ENCODE data around the gene C1QC.
"Not testable (repeated sequence)": the region's sequence is repeated elsewhere in the genome, so short reads cannot be mapped to it uniquely, and the experiment has no call there.

C1QC gene

GRCh38 chr1:22665752-22666151 lies 22.3 kb downstream of the C1QC start:
- no peak overlapping the region for H2AFZ ChIP-seq
- no peaks in the 10 kb centered on the region for H3K79me2 ChIP-seq
- H3K9ac ChIP-seq, result no peak overlapping the region
- H3K4me2 ChIP-seq (ENCODE audit: low read length), result no peak overlapping the region
- TF ChIP-seq, protein P1, sequence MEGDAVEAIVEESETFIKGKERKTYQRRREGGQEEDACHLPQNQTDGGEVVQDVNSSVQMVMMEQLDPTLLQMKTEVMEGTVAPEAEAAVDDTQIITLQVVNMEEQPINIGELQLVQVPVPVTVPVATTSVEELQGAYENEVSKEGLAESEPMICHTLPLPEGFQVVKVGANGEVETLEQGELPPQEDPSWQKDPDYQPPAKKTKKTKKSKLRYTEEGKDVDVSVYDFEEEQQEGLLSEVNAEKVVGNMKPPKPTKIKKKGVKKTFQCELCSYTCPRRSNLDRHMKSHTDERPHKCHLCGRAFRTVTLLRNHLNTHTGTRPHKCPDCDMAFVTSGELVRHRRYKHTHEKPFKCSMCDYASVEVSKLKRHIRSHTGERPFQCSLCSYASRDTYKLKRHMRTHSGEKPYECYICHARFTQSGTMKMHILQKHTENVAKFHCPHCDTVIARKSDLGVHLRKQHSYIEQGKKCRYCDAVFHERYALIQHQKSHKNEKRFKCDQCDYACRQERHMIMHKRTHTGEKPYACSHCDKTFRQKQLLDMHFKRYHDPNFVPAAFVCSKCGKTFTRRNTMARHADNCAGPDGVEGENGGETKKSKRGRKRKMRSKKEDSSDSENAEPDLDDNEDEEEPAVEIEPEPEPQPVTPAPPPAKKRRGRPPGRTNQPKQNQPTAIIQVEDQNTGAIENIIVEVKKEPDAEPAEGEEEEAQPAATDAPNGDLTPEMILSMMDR (IDR thresholded peaks at IDR 0.05), result no peak
- H3K27me3 ChIP-seq (ENCODE audit: control insufficient read depth, insufficient read depth, low read length), result no peaks in the 10 kb centered on the region
- H3K4me3 ChIP-seq (ENCODE audit: low read depth, low read length), result no peak overlapping the region
- H3K4me1 ChIP-seq, result no peaks in the 10 kb centered on the region
- H3K36me3 ChIP-seq (ENCODE audit: control insufficient read depth, insufficient read depth, low read length), result no peaks in the 10 kb centered on the region
- no peak overlapping the region for H3K27ac ChIP-seq
- no peaks in the 10 kb centered on the region for H3K9me3 ChIP-seq (ENCODE audit: control insufficient read depth, low read length)

DNA sequence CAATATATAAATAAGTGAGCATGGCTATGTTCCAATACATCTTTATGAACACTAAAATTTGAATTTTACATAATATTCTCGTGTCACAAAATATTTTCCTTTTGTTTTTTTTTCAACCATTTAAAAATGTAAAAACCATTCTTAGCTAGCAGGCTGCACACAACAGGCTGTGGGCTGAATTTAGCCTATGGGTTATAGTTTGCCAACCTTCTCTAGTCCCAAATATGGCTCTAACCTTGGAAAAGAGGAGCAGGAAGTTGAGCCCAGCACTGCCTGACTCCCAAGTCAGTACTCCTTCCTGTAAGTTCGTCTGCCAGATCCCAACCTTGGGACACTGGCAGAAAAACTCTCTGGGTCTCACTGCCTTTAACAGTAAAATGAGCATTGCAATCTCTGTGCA lies 23.0 kb downstream of the C1QC start:
- H2AFZ ChIP-seq, result no peak overlapping the region
- H3K27ac ChIP-seq, result no peak overlapping the region
- H3K9me3 ChIP-seq (ENCODE audit: control insufficient read depth, low read length), result no peaks in the 10 kb centered on the region
- H3K4me1 ChIP-seq, result no peaks in the 10 kb centered on the region
- no peak overlapping the region for H3K4me2 ChIP-seq (ENCODE audit: low read length)
- TF ChIP-seq, protein P1 (IDR thresholded peaks at IDR 0.05), result no peak
- no peak overlapping the region for H3K9ac ChIP-seq
- no peaks in the 10 kb centered on the region for H3K27me3 ChIP-seq (ENCODE audit: control insufficient read depth, insufficient read depth, low read length)
- H3K79me2 ChIP-seq, result no peaks in the 10 kb centered on the region
- no peaks in the 10 kb centered on the region for H3K36me3 ChIP-seq (ENCODE audit: control insufficient read depth, insufficient read depth, low read length)
- no peak overlapping the region for H3K4me3 ChIP-seq (ENCODE audit: low read depth, low read length)

DNA sequence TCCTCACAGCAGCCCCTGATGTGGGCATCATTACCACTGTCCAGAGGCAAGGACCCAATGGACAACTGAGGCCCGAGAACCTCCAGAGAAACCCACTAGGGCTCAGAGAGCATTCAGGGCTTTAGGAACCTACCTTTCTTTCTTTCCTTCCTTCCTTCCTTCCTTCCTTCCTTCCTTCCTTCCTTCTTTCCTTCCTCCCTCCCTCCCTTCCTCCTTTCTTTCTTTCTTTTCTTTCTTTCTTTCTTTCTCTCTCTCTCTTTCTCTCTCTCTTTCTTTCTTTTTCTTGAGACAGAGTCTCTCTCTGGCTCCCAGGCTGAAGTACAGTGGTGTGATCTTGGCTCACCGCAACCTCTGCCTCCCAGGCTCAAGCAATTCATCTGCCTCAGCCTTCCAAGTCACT lies 25.4 kb downstream of the C1QC start:
- not testable (repeated sequence) for H3K27me3 ChIP-seq (ENCODE audit: control insufficient read depth, insufficient read depth, low read length); H3K36me3 ChIP-seq (ENCODE audit: control insufficient read depth, insufficient read depth, low read length); H3K4me1 ChIP-seq; H2AFZ ChIP-seq; H3K9ac ChIP-seq; H3K27ac ChIP-seq; H3K4me2 ChIP-seq (ENCODE audit: low read length); H3K4me3 ChIP-seq (ENCODE audit: low read depth, low read length); H3K9me3 ChIP-seq (ENCODE audit: control insufficient read depth, low read length); H3K79me2 ChIP-seq

DNA sequence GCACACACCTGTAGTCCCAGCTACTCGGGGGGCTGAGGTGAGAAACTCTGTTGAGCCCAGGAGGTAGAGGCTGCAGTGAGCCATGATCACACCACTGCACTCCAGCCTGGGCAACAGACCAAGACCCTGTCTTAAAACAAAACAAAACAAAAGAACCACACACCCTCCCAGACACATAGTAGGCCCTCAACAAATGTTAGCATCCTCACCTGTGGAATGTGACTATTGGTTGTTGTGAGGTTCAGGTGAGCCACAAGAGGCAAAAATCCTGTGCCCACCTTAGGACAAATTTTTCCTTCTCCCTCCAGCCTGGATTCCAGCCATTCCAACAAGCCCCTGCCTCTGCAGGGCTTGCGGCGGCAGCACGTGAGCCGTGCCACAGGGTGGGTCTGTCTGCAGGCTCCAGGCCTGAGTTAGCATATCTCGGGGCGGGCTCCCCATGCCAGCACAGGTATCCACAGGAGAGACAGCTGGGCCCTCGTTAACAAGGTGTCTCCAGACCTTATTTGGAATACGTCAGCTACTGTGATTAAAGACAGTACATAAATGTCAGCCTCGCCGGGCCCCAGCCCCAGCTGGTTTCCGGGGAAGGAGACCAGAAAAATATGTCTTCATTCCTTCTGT lies 27.0 kb downstream of the C1QC start:
- Histone ChIP-seq H3K9me3 (ENCODE audit: control insufficient read depth, low read length) (no peaks in the 10 kb centered on the region), H3K27ac (no peak overlapping the region), H3K4me3 (ENCODE audit: low read depth, low read length) (no peak overlapping the region), H3K27me3 (ENCODE audit: control insufficient read depth, insufficient read depth, low read length) (peaks cover 2% of the 10 kb centered on the region), H3K9ac (no peak overlapping the region), H3K4me1 (no peaks in the 10 kb centered on the region), H3K4me2 (ENCODE audit: low read length) (no peak overlapping the region), H2AFZ (no peak overlapping the region), H3K36me3 (ENCODE audit: control insufficient read depth, insufficient read depth, low read length) (no peaks in the 10 kb centered on the region), H3K79me2 (no peaks in the 10 kb centered on the region)
- TF ChIP-seq, protein P1 (IDR thresholded peaks at IDR 0.05), result no peak

DNA sequence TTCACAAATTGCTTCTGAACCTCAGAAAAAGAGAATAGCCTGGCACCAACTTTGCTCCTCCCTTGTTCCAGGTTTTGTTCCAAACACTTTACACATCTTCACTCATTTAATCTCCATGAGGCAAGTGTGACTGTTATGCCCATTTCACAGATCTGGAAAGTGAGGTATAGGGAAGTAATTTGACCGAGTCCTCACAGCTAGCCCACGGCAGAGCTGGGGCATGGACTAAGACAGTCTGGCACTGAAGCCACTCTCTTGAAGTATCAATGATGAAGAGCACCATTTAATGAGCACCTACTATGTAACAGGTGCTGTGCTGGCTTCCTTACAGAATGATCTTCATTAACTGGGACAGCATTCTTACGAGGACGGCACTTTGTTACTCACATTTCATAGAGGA lies 28.6 kb downstream of the C1QC start:
- no peak overlapping the region for H3K4me3 ChIP-seq (ENCODE audit: low read depth, low read length)
- TF ChIP-seq, protein P1 (IDR thresholded peaks at IDR 0.05), result no peak
- no peaks in the 10 kb centered on the region for H3K36me3 ChIP-seq (ENCODE audit: control insufficient read depth, insufficient read depth, low read length)
- no peak overlapping the region for H3K9ac ChIP-seq
- no peaks in the 10 kb centered on the region for H3K4me1 ChIP-seq
- H3K27me3 ChIP-seq (ENCODE audit: control insufficient read depth, insufficient read depth, low read length), result peaks cover 2% of the 10 kb centered on the region
- H3K4me2 ChIP-seq (ENCODE audit: low read length), result no peak overlapping the region
- H2AFZ ChIP-seq, result no peak overlapping the region
- no peak overlapping the region for H3K27ac ChIP-seq
- no peaks in the 10 kb centered on the region for H3K79me2 ChIP-seq
- no peaks in the 10 kb centered on the region for H3K9me3 ChIP-seq (ENCODE audit: control insufficient read depth, low read length)
